MM.1S (cell line): ENCODE measurements around the gene PCGF3.

ENCODE experiments used
- EZH2 ChIP-seq: fragments of 300-600 bp; sonication (generic); optimal IDR thresholded peaks from 2 replicates; pipeline ENCODE3; 2017; ENCODE audit warnings: low read depth, mild to moderate bottlenecking, antibody characterized with exemption, low read length, mixed read lengths
- EZH2phosphoT487 ChIP-seq: fragments of 300-600 bp; sonication (generic); IDR thresholded peaks from 2 replicates; pipeline ENCODE4 v1.6.1; 2018; ENCODE audit warnings: antibody characterized with exemption, low read length
- TF ChIP-seq, protein P1 (sequence below): fragments of 300-600 bp; sonication (generic); IDR thresholded peaks from 2 replicates; pipeline ENCODE4 v1.5.1; 2016; ENCODE audit warnings: antibody characterized with exemption, low read length, mixed read lengths

DNA sequence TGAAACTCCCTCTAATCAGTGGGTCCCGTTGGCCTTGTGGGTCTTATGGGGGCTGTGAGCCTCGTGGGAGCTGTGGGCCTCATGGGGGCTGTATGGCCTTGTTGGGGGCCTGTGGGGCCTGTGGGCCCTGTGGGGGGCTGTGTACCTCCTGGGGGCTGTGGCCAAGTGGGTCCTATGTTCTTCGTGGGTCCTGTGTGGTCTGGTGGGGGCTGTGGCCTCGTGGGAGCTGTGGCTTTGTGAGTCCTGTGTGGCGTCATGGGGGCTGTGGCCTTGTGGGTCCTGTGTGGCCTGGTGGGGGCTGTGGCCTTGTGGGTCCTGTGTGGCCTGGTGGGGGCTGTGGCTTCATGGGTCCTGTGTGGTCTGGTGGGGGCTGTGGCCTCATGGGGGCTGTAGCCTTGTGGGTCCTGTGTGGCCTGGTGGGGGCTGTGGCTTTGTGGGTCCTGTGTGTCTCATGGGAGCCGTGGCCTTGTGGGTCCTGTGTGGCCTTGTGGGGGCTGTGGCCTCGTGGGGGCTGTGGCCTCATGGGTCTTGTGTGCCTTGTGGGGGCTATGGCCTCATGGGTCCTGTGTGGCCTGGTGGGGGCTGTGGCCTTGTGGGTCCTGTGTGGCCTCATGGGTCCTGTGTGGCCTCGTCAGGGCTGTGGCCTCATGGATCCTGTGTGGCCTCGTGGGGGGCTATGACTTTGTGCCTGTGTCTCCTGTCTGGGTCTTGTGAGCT lies 7.4 kb downstream of the PCGF3 start:
- TF ChIP-seq, protein P1, sequence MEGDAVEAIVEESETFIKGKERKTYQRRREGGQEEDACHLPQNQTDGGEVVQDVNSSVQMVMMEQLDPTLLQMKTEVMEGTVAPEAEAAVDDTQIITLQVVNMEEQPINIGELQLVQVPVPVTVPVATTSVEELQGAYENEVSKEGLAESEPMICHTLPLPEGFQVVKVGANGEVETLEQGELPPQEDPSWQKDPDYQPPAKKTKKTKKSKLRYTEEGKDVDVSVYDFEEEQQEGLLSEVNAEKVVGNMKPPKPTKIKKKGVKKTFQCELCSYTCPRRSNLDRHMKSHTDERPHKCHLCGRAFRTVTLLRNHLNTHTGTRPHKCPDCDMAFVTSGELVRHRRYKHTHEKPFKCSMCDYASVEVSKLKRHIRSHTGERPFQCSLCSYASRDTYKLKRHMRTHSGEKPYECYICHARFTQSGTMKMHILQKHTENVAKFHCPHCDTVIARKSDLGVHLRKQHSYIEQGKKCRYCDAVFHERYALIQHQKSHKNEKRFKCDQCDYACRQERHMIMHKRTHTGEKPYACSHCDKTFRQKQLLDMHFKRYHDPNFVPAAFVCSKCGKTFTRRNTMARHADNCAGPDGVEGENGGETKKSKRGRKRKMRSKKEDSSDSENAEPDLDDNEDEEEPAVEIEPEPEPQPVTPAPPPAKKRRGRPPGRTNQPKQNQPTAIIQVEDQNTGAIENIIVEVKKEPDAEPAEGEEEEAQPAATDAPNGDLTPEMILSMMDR = no peak
- no peak for TF ChIP-seq EZH2
- no peak for TF ChIP-seq EZH2phosphoT487
